Neural progenitor cell (in vitro differentiated cells): Measurements from ENCODE around the gene NFATC1.

Source experiments
- EZH2 ChIP-seq: fragments of 200-600 bp; sonication (generic); IDR thresholded peaks from 2 replicates; pipeline ENCODE4 v1.6.1; 2017; ENCODE audit warnings: antibody characterized with exemption, mild to moderate bottlenecking, moderate library complexity
- TF ChIP-seq, protein P1 (sequence below): fragments of 200-600 bp; sonication (generic); IDR thresholded peaks from 2 replicates; pipeline ENCODE4 v1.5.1; 2017; ENCODE audit warnings: antibody characterized with exemption, mild to moderate bottlenecking

- TF ChIP-seq, protein P1, sequence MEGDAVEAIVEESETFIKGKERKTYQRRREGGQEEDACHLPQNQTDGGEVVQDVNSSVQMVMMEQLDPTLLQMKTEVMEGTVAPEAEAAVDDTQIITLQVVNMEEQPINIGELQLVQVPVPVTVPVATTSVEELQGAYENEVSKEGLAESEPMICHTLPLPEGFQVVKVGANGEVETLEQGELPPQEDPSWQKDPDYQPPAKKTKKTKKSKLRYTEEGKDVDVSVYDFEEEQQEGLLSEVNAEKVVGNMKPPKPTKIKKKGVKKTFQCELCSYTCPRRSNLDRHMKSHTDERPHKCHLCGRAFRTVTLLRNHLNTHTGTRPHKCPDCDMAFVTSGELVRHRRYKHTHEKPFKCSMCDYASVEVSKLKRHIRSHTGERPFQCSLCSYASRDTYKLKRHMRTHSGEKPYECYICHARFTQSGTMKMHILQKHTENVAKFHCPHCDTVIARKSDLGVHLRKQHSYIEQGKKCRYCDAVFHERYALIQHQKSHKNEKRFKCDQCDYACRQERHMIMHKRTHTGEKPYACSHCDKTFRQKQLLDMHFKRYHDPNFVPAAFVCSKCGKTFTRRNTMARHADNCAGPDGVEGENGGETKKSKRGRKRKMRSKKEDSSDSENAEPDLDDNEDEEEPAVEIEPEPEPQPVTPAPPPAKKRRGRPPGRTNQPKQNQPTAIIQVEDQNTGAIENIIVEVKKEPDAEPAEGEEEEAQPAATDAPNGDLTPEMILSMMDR = no peak
- TF ChIP-seq EZH2 = no peak
Measured at GRCh38 chr18:79529296-79529695, 133.6 kb downstream of the NFATC1 start.
